ENCODE data around the gene LGALS7B.
"Not testable (repeated sequence)": the region's sequence is repeated elsewhere in the genome, so short reads cannot be mapped to it uniquely, and the experiment has no call there.

GRCh38 chr19:38761884-38762389 is 27.1 kb upstream of the LGALS7B start:
- not testable (repeated sequence) for TF ChIP-seq POLR2AphosphoS5, CTCF (IDR thresholded peaks at IDR 0.05)
